Heart left ventricle (tissue), 16 donors: ENCODE measurements around the gene TFEB. TPM values are rescaled to one million over a fixed set of nuclear protein-coding genes. Genes with fewer than 3 reads are reported as not detected.

Source experiments
- ATAC-seq, 4 donors: fragments of 200-7000 bp; cut with Tn5 transposase; one replicate each; pipeline ENCODE4 v1.9.1; 2020 to 2022; ENCODE audit warnings: moderate library complexity in 4 of 4, mild to moderate bottlenecking in 3 of 4, moderate number of reproducible peaks in 1 of 4
- DNase-seq, 5 donors: peaks; one replicate each; pipeline ENCODE4 v3.0.0-alpha.2; 2020
- H3K27ac ChIP-seq, 12 donors: fragments of 200-600 bp; sonication (generic) in 4 of 12; one replicate each; pipeline versions ENCODE4 v1.5.0 to v1.8.0; 2016 to 2022; ENCODE audit warnings: mild to moderate bottlenecking in 2 of 12
- H3K27me3 ChIP-seq, 9 donors: fragments of 200-600 bp; sonication (generic) in 2 of 9; one replicate each; pipeline versions ENCODE4 v1.5.1 to v1.8.0; 2016 to 2022; ENCODE audit warnings: mild to moderate bottlenecking in 3 of 9
- H3K36me3 ChIP-seq, 9 donors: fragments of 200-600 bp; sonication (generic) in 2 of 9; one replicate each; pipeline versions ENCODE4 v1.5.0 to v1.8.0; 2018 to 2022; ENCODE audit warnings: mild to moderate bottlenecking in 2 of 9
- H3K4me1 ChIP-seq, 12 donors: fragments of 200-600 bp; sonication (generic) in 4 of 12; one replicate each; pipeline versions ENCODE4 v1.5.0 to v1.8.0; 2016 to 2022; ENCODE audit warnings: mild to moderate bottlenecking in 3 of 12
- H3K4me3 ChIP-seq, 12 donors: fragments of 200-600 bp; sonication (generic) in 4 of 12; one replicate each; pipeline versions ENCODE4 v1.5.0 to v1.8.0; 2017 to 2022; ENCODE audit warnings: mild to moderate bottlenecking in 9 of 12, moderate library complexity in 4 of 12
- H3K9me3 ChIP-seq, 12 donors: fragments of 200-600 bp; sonication (generic) in 4 of 12; one replicate each; pipeline versions ENCODE4 v1.5.0 to v1.8.0; 2016 to 2022; ENCODE audit warnings: mild to moderate bottlenecking in 1 of 12
- POLR2A ChIP-seq, 2 donors: fragments of 450-650 bp; IDR thresholded peaks; one replicate each; pipeline ENCODE4 v1.6.1; 2017; ENCODE audit warnings: antibody characterized with exemption in 2 of 2, mild to moderate bottlenecking in 2 of 2, moderate library complexity in 2 of 2
- WGBS, 4 donors: extraction: QIAGEN DNeasy Blood & Tissue Kit in 2 of 4; methylation state at CpG; one replicate each; pipeline versions ENCODE4 v1.1.5 to v1.1.7; 2013 to 2018; 5-methylcytosine and 5-hydroxymethylcytosine counted together
- intact Hi-C, 10 donors: fragments of 100-400 bp; cut with DNase I; formaldehyde crosslinking; loops; one replicate each; pipeline versions ENCODE4 v1.11.1 to v1.14.2; 2022
- polyA plus RNA-seq, 2 donors: library from polyadenylated mRNA; stranded (reverse); fragments of 200-250 nt; gene quantifications; one replicate each; pipeline ENCODE4 v1.2.3, GENCODE V29; 2013
- total RNA-seq, 9 donors: library from RNA; depleted of rRNA in 2 of 9; stranded (reverse); fragments of >200 nt in 2 of 9; fragmentation: NEBNext Ultra II Directional in 3 of 9; extraction: Animal tissue kit (Norgen Biotek cat#: 25700) in 3 of 9; gene quantifications; one replicate each; pipeline versions ENCODE4 v1.1.0 to v1.2.4, GENCODE V29; 2016 to 2023
- TF ChIP-seq, protein P1 (sequence below), 12 donors: fragments of 200-600 bp; sonication (generic) in 4 of 12; IDR thresholded peaks; one replicate each; pipeline versions ENCODE4 v1.5.0 to v1.8.0; 2018 to 2022; ENCODE audit warnings: antibody characterized with exemption in 12 of 12, mild to moderate bottlenecking in 5 of 12
- donor health status: ischemic (EF 13 %, LVEDD 7.1; RV severe dilation, severe dysfunction).
- donor health status: healthy with polysubstance abuse.
- donor health status: DM: no; HTN: yes; CAD: no.
- donor health status: DM: no; HTN: no; CAD: no.
- donor health status: ischemic (EF 25% LVEDD 6.9; RV normal size, moderate dysfunction).
- donor health status: ischemic (EF 25% LVEDD 5.7; RV mildly dilated, moderate dysfunction).
- donor health status: healthy.
- donor health status: DM: yes; HTN: yes; CAD: no.
- donor health status: ischemic (EF 35%, LVEDD 5.7; RV mildly dilated, moderate dysfunction).
- donor health status: nonischemic (EF 11% LVEDD 7.7; RV severe dilation, severe dysfunction).
- donor health status: DM: yes; HTN: yes; CAD: no.
- donor health status: PGD.
- donor health status: ischemic (EF 29% LVEDD 5.4; RV normal size, mild dysfunction).
- donor health status: nonischemic (EF 23%, LVEDD 6.1; RV moderate dilation, normal function).

The TFEB gene
- total and polyA plus RNA-seq, 11 donors: 26.2 to 47.2 (median 40.4) TPM

GRCh38 chr6:41635365-41635764, 100.0 kb downstream of the TFEB start:
- WGBS, 4 donors: 87 to 93% (median 88%) methylated on average over 6 of the region's 6 CpGs
- Histone ChIP-seq H3K27me3 (peaks cover 12 to 34% (median 28%) of the 10 kb centered on the region in 9 donors), H3K4me3 (no peak overlapping the region), H3K27ac (no peak overlapping the region), H3K36me3 (no peaks in the 10 kb centered on the region), H3K9me3 (no peaks in the 10 kb centered on the region), H3K4me1 (peaks cover 4 to 30% (median 20%) of the 10 kb centered on the region in 12 donors)
- no peak for TF ChIP-seq POLR2A (IDR thresholded peaks at IDR 0.05)
- TF ChIP-seq, protein P1, sequence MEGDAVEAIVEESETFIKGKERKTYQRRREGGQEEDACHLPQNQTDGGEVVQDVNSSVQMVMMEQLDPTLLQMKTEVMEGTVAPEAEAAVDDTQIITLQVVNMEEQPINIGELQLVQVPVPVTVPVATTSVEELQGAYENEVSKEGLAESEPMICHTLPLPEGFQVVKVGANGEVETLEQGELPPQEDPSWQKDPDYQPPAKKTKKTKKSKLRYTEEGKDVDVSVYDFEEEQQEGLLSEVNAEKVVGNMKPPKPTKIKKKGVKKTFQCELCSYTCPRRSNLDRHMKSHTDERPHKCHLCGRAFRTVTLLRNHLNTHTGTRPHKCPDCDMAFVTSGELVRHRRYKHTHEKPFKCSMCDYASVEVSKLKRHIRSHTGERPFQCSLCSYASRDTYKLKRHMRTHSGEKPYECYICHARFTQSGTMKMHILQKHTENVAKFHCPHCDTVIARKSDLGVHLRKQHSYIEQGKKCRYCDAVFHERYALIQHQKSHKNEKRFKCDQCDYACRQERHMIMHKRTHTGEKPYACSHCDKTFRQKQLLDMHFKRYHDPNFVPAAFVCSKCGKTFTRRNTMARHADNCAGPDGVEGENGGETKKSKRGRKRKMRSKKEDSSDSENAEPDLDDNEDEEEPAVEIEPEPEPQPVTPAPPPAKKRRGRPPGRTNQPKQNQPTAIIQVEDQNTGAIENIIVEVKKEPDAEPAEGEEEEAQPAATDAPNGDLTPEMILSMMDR (IDR thresholded peaks at IDR 0.05): no peak
- intact Hi-C loops: no loop called here
- ATAC-seq (no peak), DNase-seq (peak in 1 of 5 donors; percentile 4)

- 34 to 57% (median 41%) methylated on average over 3 to 4 of the region's 4 CpGs for WGBS, 4 donors
- TF ChIP-seq, protein P1 (IDR thresholded peaks at IDR 0.05): no peak
- no peak for TF ChIP-seq POLR2A (IDR thresholded peaks at IDR 0.05)
- intact Hi-C loops: no loop called here
- Histone ChIP-seq H3K27me3 (peaks cover 12 to 34% (median 28%) of the 10 kb centered on the region in 9 donors), H3K4me3 (no peak overlapping the region), H3K4me1 (peaks cover 4 to 30% (median 20%) of the 10 kb centered on the region in 12 donors), H3K9me3 (no peaks in the 10 kb centered on the region), H3K27ac (no peak overlapping the region), H3K36me3 (no peaks in the 10 kb centered on the region)
- DNase-seq (peak in 1 of 5 donors; percentile 25), ATAC-seq (no peak)
These were observed 100.8 kb downstream of the TFEB start for GRCh38 chr6:41634657-41635056.

Other genes starting within 250 kb of the TFEB start
- 10 to 100 TPM; 11.3 to 22.5 (median 16.0) TPM for gene FOXP4, start 189.2 kb downstream of the TFEB start, total RNA-seq
- 10 to 100 TPM; 10.9 to 17.9 TPM for gene FOXP4, start 189.2 kb downstream of the TFEB start, polyA plus RNA-seq
- 1 to 10 TPM in 6 of 9 donors, under 1 TPM in 3; 0.35 to 9.3 (median 2.2) TPM for gene MDFI, start 97.1 kb downstream of the TFEB start, total RNA-seq
- 1 to 10 TPM in 1 of 2 donors, under 1 TPM in 1; 0.76 to 2.9 TPM for gene MDFI, start 97.1 kb downstream of the TFEB start, polyA plus RNA-seq
- not detected for gene PGC, start 11.8 kb upstream of the TFEB start, total RNA-seq
- gene PGC, start 11.8 kb upstream of the TFEB start, polyA plus RNA-seq: 1 to 10 TPM in 1 of 2 donors, not detected in 1; 1.1 TPM
- 1 to 10 TPM; 3.8 to 6.8 (median 5.1) TPM for gene FRS3, start 44.3 kb upstream of the TFEB start, total RNA-seq
- 1 to 10 TPM; 3.2 to 5.7 TPM for gene FRS3, start 44.3 kb upstream of the TFEB start, polyA plus RNA-seq
- 1 to 10 TPM; 1.1 to 3.7 (median 1.9) TPM for gene PRICKLE4, start 45.2 kb upstream of the TFEB start, total RNA-seq
- 1 to 10 TPM; 1.9 to 3.9 TPM for gene PRICKLE4, start 45.2 kb upstream of the TFEB start, polyA plus RNA-seq
- 100 to 1,000 TPM; 158 to 225 (median 182) TPM for gene TOMM6, start 52.1 kb upstream of the TFEB start, total RNA-seq
- 100 to 1,000 TPM; 171 to 277 TPM for gene TOMM6, start 52.1 kb upstream of the TFEB start, polyA plus RNA-seq
- gene USP49, start 159.8 kb upstream of the TFEB start, total RNA-seq: 1 to 10 TPM; 1.2 to 3.4 (median 2.4) TPM
- gene USP49, start 159.8 kb upstream of the TFEB start, polyA plus RNA-seq: 1 to 10 TPM in 1 of 2 donors, under 1 TPM in 1; 0.87 to 1.1 TPM
- 10 to 100 TPM; 13.5 to 25.5 (median 16.9) TPM for gene MED20, start 185.5 kb upstream of the TFEB start, total RNA-seq
- gene MED20, start 185.5 kb upstream of the TFEB start, polyA plus RNA-seq: 10 to 100 TPM in 1 of 2 donors, 1 to 10 TPM in 1; 9.3 to 18.5 TPM
- 10 to 100 TPM in 4 of 9 donors, 1 to 10 TPM in 5; 4.5 to 15.3 (median 9.2) TPM for gene BYSL, start 185.9 kb upstream of the TFEB start, total RNA-seq
- gene BYSL, start 185.9 kb upstream of the TFEB start, polyA plus RNA-seq: 10 to 100 TPM in 1 of 2 donors, 1 to 10 TPM in 1; 5.0 to 26.3 TPM
- 100 to 1,000 TPM in 2 of 9 donors, 10 to 100 TPM in 7; 33.9 to 116 (median 46.2) TPM for gene CCND3, start 206.2 kb upstream of the TFEB start, total RNA-seq
- 10 to 100 TPM; 47.1 to 78.1 TPM for gene CCND3, start 206.2 kb upstream of the TFEB start, polyA plus RNA-seq